Vagina (tissue), 2 donors: ENCODE results near the gene PPDPF. TPM values are rescaled to one million over a fixed set of nuclear protein-coding genes. Genes with fewer than 3 reads are reported as not detected.

ENCODE experiments used
- DNase-seq, 2 donors: peaks; one replicate each; pipeline ENCODE4 v3.0.0-alpha.2; 2017; ENCODE audit errors: extremely low spot score in 2 of 2
- H3K27ac ChIP-seq: fragments of 200-600 bp; sonication (generic); one replicate; pipeline ENCODE4 v1.5.1; 2019
- H3K27me3 ChIP-seq: fragments of 200-600 bp; sonication (generic); one replicate; pipeline ENCODE4 v1.5.1; 2019
- H3K36me3 ChIP-seq, 2 donors: fragments of 200-600 bp; sonication (generic); one replicate each; pipeline ENCODE4 v1.5.1; 2017 to 2019
- H3K4me1 ChIP-seq: fragments of 200-600 bp; sonication (generic); one replicate; pipeline ENCODE4 v1.5.1; 2019
- H3K4me3 ChIP-seq, 2 donors: fragments of 200-600 bp; sonication (generic); 1 replicate in 1 of 2; 2 replicates in 1 of 2; pipeline ENCODE4 v1.5.1; 2016 to 2019
- H3K9me3 ChIP-seq: fragments of 200-600 bp; sonication (generic); one replicate; pipeline ENCODE4 v1.5.1; 2019
- CTCF ChIP-seq, 3 experiments: fragments of 450-650 bp in 2 of 3; fragments of 200-600 bp in 1 of 3; sonication (generic) in 1 of 3; IDR thresholded peaks; one replicate each; pipeline ENCODE4 v1.5.1; 2017 to 2019; ENCODE audit warnings: antibody characterized with exemption in 3 of 3, mild to moderate bottlenecking in 2 of 3, moderate library complexity in 2 of 3
- POLR2A ChIP-seq, 2 donors: fragments of 450-650 bp; IDR thresholded peaks; one replicate each; pipeline ENCODE4 v1.6.1; 2017; ENCODE audit warnings: antibody characterized with exemption in 2 of 2, mild to moderate bottlenecking in 2 of 2, moderate library complexity in 2 of 2
- POLR2AphosphoS5 ChIP-seq, 2 donors: sonication (generic); formaldehyde crosslinking; IDR thresholded peaks; one replicate each; pipeline ENCODE4 v1.9.0; 2017; ENCODE audit warnings: antibody characterized with exemption in 2 of 2, mild to moderate bottlenecking in 2 of 2, low read depth in 1 of 2; ENCODE audit not compliant: insufficient read depth in 1 of 2
- intact Hi-C: fragments of 100-400 bp; cut with DNase I; formaldehyde crosslinking; loops from one replicate; pipeline ENCODE4 v1.15.1; 2023
- total RNA-seq: library from RNA; depleted of rRNA; stranded (reverse); fragments of >200 nt; gene quantifications from one replicate; pipeline ENCODE4 v1.2.3, GENCODE V29; 2016

The PPDPF gene
- total RNA-seq, 1 donor from 2014 or later: 198 TPM

GRCh38 chr20:63561624-63562396 is 41.2 kb downstream of the PPDPF start:
- DNase-seq: no peak
- H3K36me3 ChIP-seq: peaks cover 0 to 47% of the 10 kb centered on the region in 2 donors
- no peak overlapping the region for H3K4me3 ChIP-seq
- no peaks in the 10 kb centered on the region for H3K27me3 ChIP-seq
- no peak for TF ChIP-seq POLR2A (IDR thresholded peaks at IDR 0.05)
- H3K9me3 ChIP-seq: no peaks in the 10 kb centered on the region
- H3K27ac ChIP-seq: no peak overlapping the region
- intact Hi-C loops: no loop called here
- no peaks in the 10 kb centered on the region for H3K4me1 ChIP-seq

DNA sequence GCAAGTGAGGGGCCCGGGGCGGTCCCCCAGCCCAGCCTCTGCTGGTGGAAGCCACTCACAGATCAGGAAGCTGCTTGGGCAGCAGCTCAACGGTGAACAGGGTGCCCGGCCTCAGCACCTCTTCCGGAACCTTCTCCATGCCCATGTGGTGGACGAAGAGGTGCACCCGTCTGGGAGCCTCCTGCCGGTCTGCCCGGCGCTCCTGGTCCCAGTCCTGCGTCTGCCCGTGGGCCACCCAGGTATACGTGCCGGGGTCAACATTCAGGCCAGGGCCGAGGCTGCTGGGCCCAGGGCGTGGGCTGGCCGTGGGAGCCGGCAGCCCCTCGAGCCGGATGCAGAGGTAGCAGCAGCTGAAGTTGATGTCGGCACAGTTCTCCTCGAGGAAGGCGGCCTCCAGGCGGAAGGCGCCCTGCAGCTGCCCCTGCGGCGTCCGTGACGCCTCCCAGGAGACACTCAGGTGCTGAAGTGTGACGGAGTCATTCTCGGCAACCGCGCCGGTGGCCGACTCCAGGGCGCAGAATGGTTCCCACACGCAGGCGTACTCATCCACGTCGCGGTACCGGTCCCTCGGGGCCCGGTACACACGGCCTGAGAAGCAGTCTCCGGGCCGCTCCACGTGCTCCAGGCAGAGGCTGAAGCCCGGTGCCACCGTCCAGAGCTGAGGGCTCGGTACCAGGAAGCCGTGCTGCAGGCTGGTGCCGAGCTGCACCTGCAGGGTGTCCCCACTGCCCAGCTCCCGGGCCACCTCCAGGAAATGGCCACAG is 42.1 kb downstream of the PPDPF start:
- intact Hi-C loops: no loop called here
- Histone ChIP-seq H3K27ac (no peak overlapping the region), H3K9me3 (no peaks in the 10 kb centered on the region), H3K36me3 (peaks cover 0 to 47% of the 10 kb centered on the region in 2 donors), H3K4me3 (no peak overlapping the region), H3K27me3 (no peaks in the 10 kb centered on the region), H3K4me1 (no peaks in the 10 kb centered on the region)
- TF ChIP-seq CTCF (IDR thresholded peaks at IDR 0.05) (no peak), POLR2A (IDR thresholded peaks at IDR 0.05) (no peak)
- no peak for DNase-seq

GRCh38 chr20:63563225-63563935 is 42.8 kb downstream of the PPDPF start:
- no peak overlapping the region for H3K4me3 ChIP-seq
- no peak for DNase-seq
- H3K4me1 ChIP-seq: no peaks in the 10 kb centered on the region
- TF ChIP-seq POLR2A (IDR thresholded peaks at IDR 0.05): no peak
- TF ChIP-seq CTCF (IDR thresholded peaks at IDR 0.05): no peak
- TF ChIP-seq POLR2AphosphoS5 (IDR thresholded peaks at IDR 0.05; ENCODE audit: insufficient read depth in 1 of 2, low read depth in 1 of 2): no peak
- H3K9me3 ChIP-seq: no peaks in the 10 kb centered on the region
- H3K27ac ChIP-seq: no peak overlapping the region
- intact Hi-C loops: no loop called here
- no peaks in the 10 kb centered on the region for H3K27me3 ChIP-seq
- H3K36me3 ChIP-seq: peaks cover 0 to 47% of the 10 kb centered on the region in 2 donors

GRCh38 chr20:63564036-63564810 is 43.7 kb downstream of the PPDPF start:
- Histone ChIP-seq H3K27ac (no peak overlapping the region), H3K36me3 (peaks cover 0 to 47% of the 10 kb centered on the region in 2 donors), H3K4me3 (no peak overlapping the region), H3K27me3 (no peaks in the 10 kb centered on the region), H3K4me1 (no peaks in the 10 kb centered on the region), H3K9me3 (no peaks in the 10 kb centered on the region)
- DNase-seq: no peak
- intact Hi-C loops: no loop called here
- TF ChIP-seq POLR2AphosphoS5 (IDR thresholded peaks at IDR 0.05; ENCODE audit: insufficient read depth in 1 of 2, low read depth in 1 of 2) (no peak), CTCF (IDR thresholded peaks at IDR 0.05) (no peak), POLR2A (IDR thresholded peaks at IDR 0.05) (no peak)
